Right lobe of liver (tissue), 4 donors: ENCODE data around the gene RHPN2.

Experiments used
- POLR2A ChIP-seq: fragments of 450-650 bp; IDR thresholded peaks from one replicate; pipeline ENCODE4 v1.6.1; 2017; ENCODE audit warnings: antibody characterized with exemption, mild to moderate bottlenecking
- TF ChIP-seq, protein P1 (sequence below), 4 donors: fragments of 200-600 bp in 3 of 4; fragments of 450-650 bp in 1 of 4; IDR thresholded peaks; one replicate each; pipeline versions ENCODE4 v1.5.1 to v1.8.0; 2016 to 2022; ENCODE audit warnings: antibody characterized with exemption in 4 of 4, mild to moderate bottlenecking in 2 of 4
- donor health status: DM: no; HTN: no; CAD: no.
- donor health status: DM: no; HTN: no; CAD: no.
- donor health status: DM: no; HTN: yes; CAD: no.

DNA sequence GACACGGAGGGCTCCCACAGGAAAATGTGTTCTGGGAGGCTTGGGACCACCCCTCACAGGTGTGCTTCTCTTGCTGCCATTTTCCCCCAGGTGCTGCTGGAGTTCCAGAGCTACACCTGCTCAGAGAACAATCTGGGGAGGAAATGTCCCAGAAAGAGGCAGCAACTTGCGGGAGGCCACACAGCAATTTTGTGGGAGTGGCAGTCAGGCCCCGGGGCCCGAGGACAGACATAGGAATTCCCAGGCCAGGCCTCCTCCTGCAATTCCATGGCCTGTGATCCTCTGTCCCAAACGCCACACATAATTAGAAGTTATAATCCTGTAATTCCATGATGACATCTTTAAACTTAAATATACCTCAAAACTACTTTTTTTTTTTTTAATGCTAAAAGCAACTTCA lies 1.8 kb downstream of the RHPN2 start:
- TF ChIP-seq POLR2A, result no peak
- TF ChIP-seq, protein P1, sequence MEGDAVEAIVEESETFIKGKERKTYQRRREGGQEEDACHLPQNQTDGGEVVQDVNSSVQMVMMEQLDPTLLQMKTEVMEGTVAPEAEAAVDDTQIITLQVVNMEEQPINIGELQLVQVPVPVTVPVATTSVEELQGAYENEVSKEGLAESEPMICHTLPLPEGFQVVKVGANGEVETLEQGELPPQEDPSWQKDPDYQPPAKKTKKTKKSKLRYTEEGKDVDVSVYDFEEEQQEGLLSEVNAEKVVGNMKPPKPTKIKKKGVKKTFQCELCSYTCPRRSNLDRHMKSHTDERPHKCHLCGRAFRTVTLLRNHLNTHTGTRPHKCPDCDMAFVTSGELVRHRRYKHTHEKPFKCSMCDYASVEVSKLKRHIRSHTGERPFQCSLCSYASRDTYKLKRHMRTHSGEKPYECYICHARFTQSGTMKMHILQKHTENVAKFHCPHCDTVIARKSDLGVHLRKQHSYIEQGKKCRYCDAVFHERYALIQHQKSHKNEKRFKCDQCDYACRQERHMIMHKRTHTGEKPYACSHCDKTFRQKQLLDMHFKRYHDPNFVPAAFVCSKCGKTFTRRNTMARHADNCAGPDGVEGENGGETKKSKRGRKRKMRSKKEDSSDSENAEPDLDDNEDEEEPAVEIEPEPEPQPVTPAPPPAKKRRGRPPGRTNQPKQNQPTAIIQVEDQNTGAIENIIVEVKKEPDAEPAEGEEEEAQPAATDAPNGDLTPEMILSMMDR (IDR thresholded peaks at IDR 0.05), result no peak
